ENCODE results near the gene CPE. TPM values are rescaled to one million over a fixed set of nuclear protein-coding genes. Genes with fewer than 3 reads are reported as not detected.

CPE gene
- total RNA-seq, 3 donors from 2014 or later, result 106 to 129 (median 114) TPM

Other genes starting within 250 kb of the CPE start
- gene KLHL2, start 171.4 kb upstream of the CPE start, total RNA-seq, result 10 to 100 TPM; 20.2 to 60.4 (median 38.0) TPM
- 10 to 100 TPM; 11.8 to 35.3 (median 24.6) TPM for gene MSMO1, start 51.3 kb upstream of the CPE start, total RNA-seq